Epithelial cell of proximal tubule (primary cell): ENCODE data around the gene TNRC6C. TPM values are rescaled to one million over a fixed set of nuclear protein-coding genes. Genes with fewer than 3 reads are reported as not detected.
A peak's percentile ranks its signal among the peaks of the same experiment; 100 is the strongest.

Source experiments
- DNase-seq: peaks from one replicate; pipeline ENCODE4 v3.0.0-alpha.2; 2011; ENCODE audit warnings: low read depth
- H3K4me3 ChIP-seq: 2 replicates; pipeline ENCODE4 v1.5.1; 2011; ENCODE audit warnings: low read depth, mild to moderate bottlenecking, low read length
- total RNA-seq: library from RNA; depleted of rRNA; stranded (reverse); fragments of >200 nt; gene quantifications from 2 replicates; pipeline ENCODE4 v1.2.3, GENCODE V29; 2015
- TF ChIP-seq, protein P1 (sequence below): conservative IDR thresholded peaks from 2 replicates; pipeline ENCODE4 v1.5.1; 2012; ENCODE audit warnings: low read depth, mild to moderate bottlenecking, low read length

TNRC6C gene, protein sequence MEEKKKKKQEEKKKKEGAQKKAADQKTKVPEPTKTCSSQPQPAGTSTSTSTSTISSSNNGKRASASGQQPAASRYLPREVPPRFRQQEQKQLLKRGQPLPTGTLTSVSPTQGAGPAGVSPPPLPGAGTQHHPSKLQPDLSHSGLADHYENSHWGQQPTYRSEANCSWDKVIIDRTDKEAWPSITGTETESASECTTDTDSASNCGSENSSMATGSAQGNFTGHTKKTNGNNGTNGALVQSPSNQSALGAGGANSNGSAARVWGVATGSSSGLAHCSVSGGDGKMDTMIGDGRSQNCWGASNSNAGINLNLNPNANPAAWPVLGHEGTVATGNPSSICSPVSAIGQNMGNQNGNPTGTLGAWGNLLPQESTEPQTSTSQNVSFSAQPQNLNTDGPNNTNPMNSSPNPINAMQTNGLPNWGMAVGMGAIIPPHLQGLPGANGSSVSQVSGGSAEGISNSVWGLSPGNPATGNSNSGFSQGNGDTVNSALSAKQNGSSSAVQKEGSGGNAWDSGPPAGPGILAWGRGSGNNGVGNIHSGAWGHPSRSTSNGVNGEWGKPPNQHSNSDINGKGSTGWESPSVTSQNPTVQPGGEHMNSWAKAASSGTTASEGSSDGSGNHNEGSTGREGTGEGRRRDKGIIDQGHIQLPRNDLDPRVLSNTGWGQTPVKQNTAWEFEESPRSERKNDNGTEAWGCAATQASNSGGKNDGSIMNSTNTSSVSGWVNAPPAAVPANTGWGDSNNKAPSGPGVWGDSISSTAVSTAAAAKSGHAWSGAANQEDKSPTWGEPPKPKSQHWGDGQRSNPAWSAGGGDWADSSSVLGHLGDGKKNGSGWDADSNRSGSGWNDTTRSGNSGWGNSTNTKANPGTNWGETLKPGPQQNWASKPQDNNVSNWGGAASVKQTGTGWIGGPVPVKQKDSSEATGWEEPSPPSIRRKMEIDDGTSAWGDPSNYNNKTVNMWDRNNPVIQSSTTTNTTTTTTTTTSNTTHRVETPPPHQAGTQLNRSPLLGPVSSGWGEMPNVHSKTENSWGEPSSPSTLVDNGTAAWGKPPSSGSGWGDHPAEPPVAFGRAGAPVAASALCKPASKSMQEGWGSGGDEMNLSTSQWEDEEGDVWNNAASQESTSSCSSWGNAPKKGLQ (N-terminal part only)
- total RNA-seq = 2.8 and 5.3 TPM in 2 replicates

DNA sequence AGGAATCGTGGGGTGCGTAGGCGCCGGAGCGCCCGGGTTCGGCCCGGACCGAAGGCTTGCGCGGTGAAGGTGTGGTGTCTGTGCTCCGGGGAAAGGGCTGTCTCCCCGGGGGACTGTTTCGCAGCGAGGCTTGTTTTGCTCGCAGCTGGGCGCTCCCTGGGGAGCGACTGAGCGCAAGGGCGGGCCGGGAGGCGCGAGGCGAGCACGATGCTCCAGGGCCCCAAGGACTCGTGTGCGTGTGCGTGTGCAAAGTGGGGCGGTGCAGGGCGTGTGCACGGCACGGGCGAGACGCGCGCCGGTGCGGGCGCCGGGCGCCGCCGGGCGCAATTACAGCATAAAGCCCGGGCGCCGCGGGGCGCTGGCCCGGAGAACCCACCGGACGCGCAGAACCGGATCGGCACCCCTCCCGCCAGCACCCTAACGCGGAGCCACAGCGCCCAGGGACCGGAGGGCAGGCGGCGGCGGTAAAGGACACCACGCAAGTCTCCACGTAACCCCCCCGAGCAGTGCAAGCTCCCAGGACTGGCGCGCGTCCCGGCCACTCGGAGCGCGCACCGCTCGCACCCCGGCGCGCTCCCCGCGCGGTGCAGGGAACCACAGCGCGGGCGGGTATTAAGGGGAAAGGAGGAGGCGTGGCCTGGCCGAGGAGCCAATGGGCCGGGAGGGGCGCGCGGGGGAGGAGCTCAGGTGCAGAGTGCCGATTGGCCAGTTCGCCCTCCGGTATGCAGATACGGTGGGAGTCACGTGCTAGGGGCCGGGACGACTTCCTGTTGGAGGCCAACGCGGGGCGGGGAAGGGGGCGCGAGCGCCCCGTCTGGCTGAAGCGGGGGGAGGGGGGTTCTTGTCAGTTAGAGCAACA lies at the start of gene TNRC6C:
TSS of gene TNRC6C (plus strand) at position 847 of the 859 bp plus-strand sequence. CDS start 45,504 bp downstream, outside the sequence.
- peak within 1 kb of the TSS; percentile 66 for H3K4me3 ChIP-seq
- peak; percentile 71 for DNase-seq
- TF ChIP-seq, protein P1, sequence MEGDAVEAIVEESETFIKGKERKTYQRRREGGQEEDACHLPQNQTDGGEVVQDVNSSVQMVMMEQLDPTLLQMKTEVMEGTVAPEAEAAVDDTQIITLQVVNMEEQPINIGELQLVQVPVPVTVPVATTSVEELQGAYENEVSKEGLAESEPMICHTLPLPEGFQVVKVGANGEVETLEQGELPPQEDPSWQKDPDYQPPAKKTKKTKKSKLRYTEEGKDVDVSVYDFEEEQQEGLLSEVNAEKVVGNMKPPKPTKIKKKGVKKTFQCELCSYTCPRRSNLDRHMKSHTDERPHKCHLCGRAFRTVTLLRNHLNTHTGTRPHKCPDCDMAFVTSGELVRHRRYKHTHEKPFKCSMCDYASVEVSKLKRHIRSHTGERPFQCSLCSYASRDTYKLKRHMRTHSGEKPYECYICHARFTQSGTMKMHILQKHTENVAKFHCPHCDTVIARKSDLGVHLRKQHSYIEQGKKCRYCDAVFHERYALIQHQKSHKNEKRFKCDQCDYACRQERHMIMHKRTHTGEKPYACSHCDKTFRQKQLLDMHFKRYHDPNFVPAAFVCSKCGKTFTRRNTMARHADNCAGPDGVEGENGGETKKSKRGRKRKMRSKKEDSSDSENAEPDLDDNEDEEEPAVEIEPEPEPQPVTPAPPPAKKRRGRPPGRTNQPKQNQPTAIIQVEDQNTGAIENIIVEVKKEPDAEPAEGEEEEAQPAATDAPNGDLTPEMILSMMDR = no peak

DNA sequence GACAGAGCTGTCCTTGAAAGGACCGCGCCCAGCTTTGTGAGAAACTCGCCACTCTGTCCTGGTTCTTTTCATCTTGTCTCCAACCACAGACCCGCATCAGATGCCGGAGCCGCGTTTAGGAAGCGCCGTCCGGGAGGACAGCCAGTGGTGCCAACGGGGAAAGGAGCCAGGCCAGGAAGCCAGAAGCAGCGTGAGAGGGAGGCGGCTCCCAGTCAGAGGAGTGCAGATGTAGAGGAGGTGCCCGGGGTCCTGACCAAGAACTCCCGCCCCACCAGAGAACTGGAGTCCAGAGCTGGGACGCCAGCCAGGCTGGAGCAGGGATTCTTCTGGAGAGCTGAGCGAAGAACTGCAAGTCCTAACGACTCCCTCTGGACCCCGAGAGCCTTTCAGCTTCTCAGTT lies 49.3 kb upstream of the TNRC6C start:
- H3K4me3 ChIP-seq = no peak overlapping the region
- no peak for DNase-seq
- TF ChIP-seq, protein P1 = no peak

DNA sequence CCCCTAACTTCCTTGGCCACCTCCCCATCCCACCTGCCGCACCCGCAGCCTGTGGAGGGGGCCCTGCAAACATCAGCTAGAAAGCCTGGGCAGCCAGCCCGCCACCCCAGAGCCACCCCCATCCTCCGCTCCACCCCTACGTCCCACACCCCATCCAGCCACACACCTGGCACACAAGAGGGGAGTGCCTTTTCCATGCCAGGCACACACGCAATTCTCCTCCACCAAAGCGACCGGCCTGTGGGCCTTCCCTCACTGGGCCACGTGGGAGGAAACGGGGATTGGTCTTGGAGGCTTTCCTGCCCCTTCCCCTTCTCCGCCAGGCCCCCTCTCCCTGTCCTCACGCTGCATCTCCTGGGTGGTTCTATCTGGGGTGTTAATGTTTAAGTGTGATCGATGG lies 48.7 kb upstream of the TNRC6C start:
- TF ChIP-seq, protein P1 = no peak
- H3K4me3 ChIP-seq = no peak overlapping the region
- DNase-seq = no peak

DNA sequence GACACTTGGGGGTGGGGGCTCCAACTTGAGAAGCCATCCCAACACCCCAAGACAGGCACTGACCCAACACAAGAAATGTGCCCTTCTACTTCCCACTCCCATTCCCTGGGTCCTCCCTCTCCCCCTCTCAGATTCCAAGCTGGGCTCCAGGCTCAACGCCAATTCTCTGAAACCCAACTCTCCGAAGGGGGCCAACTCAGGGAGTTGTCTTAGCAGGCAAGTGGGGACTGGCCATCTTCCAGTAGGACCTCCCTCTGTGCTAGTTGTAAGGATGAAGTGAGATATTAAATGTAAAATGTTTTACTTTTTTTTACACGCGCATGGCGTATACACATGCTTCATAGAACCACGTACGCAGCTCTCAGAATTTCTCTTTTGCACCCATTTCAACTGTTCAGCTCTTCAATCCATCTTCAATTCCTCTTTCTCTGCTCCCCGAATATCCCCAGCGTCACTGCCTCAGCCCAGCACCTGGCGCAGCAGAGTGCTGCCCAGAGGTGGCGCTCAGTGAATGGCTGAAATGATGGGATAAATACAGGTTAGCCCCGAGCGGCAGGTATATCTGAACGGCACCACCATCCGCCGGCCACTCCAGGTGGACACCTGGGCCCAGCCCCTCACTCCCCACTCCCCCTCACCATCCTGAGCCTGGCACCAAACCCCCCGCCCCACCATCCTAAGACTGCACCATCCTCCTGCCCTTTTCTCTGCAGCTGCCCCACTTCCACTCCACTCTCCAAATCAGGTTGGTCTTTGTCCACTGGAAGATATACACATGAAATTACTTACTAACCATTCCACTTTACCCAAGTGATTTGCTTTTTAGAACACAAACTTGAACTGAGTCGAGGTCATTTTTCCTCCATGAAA lies 43.9 kb upstream of the TNRC6C start:
- no peak overlapping the region for H3K4me3 ChIP-seq
- TF ChIP-seq, protein P1 = peak; percentile 28
- DNase-seq = no peak

DNA sequence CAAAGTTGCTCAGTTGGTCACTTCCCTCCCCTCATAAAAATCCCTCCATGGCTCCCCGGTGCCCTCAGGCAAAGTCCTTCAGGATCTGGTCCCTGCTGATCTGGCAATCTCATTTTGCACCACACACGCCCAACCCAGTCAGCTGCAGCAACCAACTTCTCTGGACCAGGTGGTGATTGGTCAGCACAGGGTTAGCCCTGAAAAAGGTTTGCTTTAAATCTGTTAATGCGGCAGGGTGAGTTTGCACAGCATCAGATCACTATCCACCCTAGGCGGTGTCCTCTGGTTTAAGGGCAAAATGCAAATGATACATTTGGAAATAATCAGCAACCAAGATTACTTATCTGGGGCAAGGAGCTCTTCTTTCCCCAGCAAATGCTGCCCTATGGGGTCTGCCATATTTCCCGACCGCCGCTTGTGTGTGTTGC lies 42.9 kb upstream of the TNRC6C start:
- DNase-seq = no peak
- no peak overlapping the region for H3K4me3 ChIP-seq
- TF ChIP-seq, protein P1 = no peak
